ENCODE measurements around the gene TRIM27. TPM values are rescaled to one million over a fixed set of nuclear protein-coding genes. Genes with fewer than 3 reads are reported as not detected.

TRIM27 gene
- total and polyA plus RNA-seq, 4 donors, result 19.6 to 63.3 (median 32.5) TPM

- DNase-seq (ENCODE audit: low spot score), result peak; percentile 76
- H3K4me1 ChIP-seq (ENCODE audit: control insufficient read depth in 4 of 4, insufficient read depth in 4 of 4, low read length in 3 of 4), result peaks cover 0 to 28% (median 21%) of the 10 kb centered on the region in 4 donors
- no peaks in the 10 kb centered on the region for H3K27me3 ChIP-seq (ENCODE audit: control insufficient read depth in 4 of 4, insufficient read depth in 4 of 4, low read length in 3 of 4)
- peak overlapping the region; percentile 61 to 96 for H3K9ac ChIP-seq (ENCODE audit: low read depth in 1 of 2, low read length in 2 of 2)
- TF ChIP-seq HNF4G (IDR thresholded peaks at IDR 0.05) (peak; percentile 49), HNF4A (conservative IDR thresholded peaks at IDR 0.05) (peak; percentile 61 to 80), EGR1 (IDR thresholded peaks at IDR 0.05; ENCODE audit: low read depth in 2 of 2) (no peak), MAX (IDR thresholded peaks at IDR 0.05) (peak; percentile 73), SP1 (IDR thresholded peaks at IDR 0.05) (peak; percentile 52), JUND (IDR thresholded peaks at IDR 0.05) (peak in 1 of 2 donors; percentile 34), NR2F2 (IDR thresholded peaks at IDR 0.05) (peak; percentile 60), REST (IDR thresholded peaks at IDR 0.05) (no peak), TAF1 (conservative IDR thresholded peaks at IDR 0.05) (no peak), RXRA (IDR thresholded peaks at IDR 0.05) (peak; percentile 34 to 62), YY1 (IDR thresholded peaks at IDR 0.05) (peak; percentile 83), RAD21 (IDR thresholded peaks at IDR 0.05) (peak; percentile 7 to 41), ZBTB33 (IDR thresholded peaks at IDR 0.05) (peak; percentile 39), FOXA2 (IDR thresholded peaks at IDR 0.05) (no peak), CTCF (IDR thresholded peaks at IDR 0.05; ENCODE audit: low read depth, low read length, missing input control) (no peak), GABPA (IDR thresholded peaks at IDR 0.05 in 1 of 2, conservative IDR thresholded peaks at IDR 0.05 in 1 of 2) (peak in 1 of 2 donors; percentile 26), FOXA1 (IDR thresholded peaks at IDR 0.05) (no peak), ATF3 (IDR thresholded peaks at IDR 0.05) (peak; percentile 100)
- H3K4me3 ChIP-seq (ENCODE audit: low read depth in 1 of 3, low read length in 3 of 3), result peak overlapping the region; percentile 34 to 97 (median 77)
- H3K27ac ChIP-seq (ENCODE audit: low read depth in 1 of 2, low read length in 2 of 2), result peak overlapping the region; percentile 77 to 94
- H3K9me3 ChIP-seq (ENCODE audit: control insufficient read depth in 4 of 4, low read length in 3 of 4), result no peaks in the 10 kb centered on the region
- WGBS, result 2% methylated on average over 28 of the region's 28 CpGs
- no peaks in the 10 kb centered on the region for H3K36me3 ChIP-seq (ENCODE audit: control insufficient read depth in 4 of 4, insufficient read depth in 3 of 4, low read depth in 1 of 4, low read length in 3 of 4)
Measured at GRCh38 chr6:28940858-28941683, 17.3 kb upstream of the TRIM27 start.
